ENCODE results near the gene TSPAN7.

The TSPAN7 gene

DNA sequence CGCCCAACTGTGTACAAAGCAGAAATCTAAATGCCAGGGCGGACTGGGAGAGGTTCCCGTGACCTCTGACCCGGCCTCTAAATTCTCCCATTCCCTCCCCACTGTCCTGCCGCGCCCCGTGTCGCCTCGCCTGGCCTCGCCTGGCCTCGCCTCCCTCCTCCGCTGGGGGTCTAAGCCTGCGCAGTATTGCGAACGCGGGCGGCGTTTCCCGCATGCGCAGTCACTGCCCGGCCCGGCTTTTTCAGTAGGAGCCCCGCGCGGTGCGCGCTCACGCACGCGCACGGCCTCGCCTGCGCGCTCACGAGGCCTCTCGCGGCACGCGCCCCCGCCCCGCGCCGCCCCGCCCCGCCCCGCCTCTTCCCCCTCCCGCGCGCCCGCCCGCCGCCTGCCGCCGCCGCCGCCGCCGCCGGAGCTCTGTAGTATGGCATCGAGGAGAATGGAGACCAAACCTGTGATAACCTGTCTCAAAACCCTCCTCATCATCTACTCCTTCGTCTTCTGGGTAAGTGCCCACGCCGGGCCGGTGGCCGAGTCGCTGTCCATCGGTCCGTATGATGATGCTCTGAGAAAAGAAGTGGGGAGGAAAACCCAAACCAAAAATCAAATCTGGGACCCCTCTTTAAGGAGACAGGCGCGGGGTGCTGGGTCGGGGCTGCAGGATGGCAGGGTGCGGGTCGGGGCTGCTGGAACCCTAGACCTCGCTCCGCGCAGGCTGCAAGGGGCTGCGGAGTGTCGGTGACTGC, at the start of gene TSPAN7:
TSS of gene TSPAN7 (plus strand) at position 417 of the 743 bp plus-strand sequence. CDS start at position 422, 5 bp downstream.
- DNase-seq: peak in 1 of 2 experiments; percentile 1

DNA sequence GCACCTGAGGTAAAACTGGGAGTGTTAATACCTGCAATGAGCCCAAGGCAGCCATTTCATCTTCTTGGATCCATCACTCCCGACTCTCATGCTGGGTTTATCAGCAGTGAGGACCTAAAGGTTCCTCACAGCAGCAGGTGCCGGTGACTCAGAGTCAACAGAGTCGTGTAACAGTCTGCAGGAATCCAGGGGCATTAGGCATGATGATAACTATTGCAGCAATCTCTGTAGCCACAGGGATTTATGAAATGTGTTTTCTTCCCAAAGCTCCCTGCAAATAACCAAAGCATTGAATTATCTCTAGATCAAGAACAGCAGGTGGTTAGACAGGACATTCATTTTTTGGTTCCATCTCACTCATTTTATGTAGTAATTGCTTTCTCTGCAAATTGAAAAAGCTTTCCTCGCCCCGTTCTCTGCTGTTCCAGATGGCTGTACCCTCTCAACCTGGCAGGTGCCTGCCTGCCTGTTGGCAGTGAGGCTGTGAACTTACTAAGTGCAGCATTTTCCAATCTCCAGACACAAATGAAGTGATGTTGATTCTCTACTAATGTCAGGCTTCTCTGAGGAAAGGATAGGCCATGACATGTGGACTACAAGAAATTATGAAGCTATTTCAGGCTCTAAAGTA, 48.1 kb upstream of the TSPAN7 start:
- no peak for DNase-seq

DNA sequence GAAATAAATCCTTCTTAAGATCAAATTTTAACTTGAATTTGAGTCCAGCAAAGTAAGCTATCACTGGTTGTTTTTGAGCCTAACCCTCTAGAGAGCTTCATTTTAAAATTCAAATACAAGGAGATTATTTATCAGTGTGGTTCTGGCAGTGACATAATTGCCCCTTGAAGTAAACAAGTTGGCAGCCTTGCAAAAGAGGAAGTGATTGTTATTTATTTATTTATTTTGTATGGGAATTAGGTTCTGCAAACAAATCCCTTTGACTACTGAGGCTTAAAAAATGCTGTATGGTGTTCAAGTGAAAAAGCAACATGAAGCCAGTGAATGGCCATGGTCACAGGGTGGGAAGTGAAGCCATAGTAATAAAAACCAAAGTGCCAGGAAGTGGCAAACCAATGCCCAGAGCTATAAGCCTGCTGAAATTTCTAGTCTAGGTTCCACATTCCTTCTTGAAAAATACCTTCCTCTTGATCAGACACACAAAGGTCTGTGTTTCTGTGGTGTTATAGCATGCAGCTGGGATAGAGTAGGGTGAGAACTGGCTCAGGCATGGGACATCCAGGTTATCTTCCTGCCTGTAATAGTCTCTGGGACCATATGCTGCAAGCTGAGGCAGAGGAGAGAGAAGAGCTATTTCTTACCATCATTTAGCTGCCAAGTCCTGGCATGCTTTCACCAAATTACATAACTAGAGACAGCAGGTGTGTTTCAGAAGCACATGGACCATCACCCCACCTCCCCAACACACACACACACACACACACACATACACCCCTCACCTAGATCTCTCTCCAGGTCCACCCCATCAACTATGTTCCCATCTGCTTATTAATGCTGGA, 47.1 kb upstream of the TSPAN7 start:
- no peak for DNase-seq

- no peak for DNase-seq
Measured at GRCh38 chrX:38515291-38515690, 46.1 kb upstream of the TSPAN7 start.

GRCh38 chrX:38516196-38516774, 45.1 kb upstream of the TSPAN7 start:
- DNase-seq: no peak

DNA sequence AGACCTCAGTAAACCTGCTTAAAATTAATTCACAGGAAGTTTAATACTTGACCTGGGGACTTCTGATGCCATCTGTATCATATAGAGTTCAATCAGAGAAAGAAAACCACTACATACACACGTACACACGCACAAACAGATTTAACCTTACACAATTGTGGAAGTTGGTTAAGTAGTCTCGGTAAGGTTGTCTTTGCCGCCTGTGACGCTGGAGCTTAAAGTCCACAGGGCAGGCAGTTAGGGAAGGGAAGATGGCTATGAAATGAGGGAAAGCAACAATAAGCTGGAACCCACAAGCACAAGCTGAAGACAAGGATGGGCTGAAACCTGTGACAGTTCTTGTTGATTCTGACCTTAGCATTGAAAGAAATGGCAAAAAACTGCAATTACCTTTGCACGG, 41.7 kb upstream of the TSPAN7 start:
- no peak for DNase-seq

- DNase-seq: no peak
Measured at GRCh38 chrX:38538134-38538533, 23.2 kb upstream of the TSPAN7 start.

DNA sequence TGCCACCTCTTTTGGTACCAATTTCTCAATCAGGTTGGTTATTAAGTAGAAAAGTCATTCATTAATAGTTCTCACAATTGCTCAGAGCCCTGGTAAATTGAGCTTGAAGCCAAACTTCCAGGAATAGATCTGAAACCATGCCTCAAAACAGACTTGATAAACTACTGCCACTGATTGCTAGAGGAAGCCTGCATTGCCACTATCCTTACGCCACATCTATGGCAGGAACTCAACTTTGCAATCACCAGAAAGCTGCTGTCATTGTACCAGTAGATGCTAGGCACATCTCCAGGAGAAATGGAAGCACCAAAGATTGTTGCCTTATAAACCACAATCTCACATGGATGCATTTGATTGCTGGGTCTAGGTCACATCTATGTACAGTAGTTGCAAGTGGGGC, 21.6 kb upstream of the TSPAN7 start:
- no peak for DNase-seq

DNA sequence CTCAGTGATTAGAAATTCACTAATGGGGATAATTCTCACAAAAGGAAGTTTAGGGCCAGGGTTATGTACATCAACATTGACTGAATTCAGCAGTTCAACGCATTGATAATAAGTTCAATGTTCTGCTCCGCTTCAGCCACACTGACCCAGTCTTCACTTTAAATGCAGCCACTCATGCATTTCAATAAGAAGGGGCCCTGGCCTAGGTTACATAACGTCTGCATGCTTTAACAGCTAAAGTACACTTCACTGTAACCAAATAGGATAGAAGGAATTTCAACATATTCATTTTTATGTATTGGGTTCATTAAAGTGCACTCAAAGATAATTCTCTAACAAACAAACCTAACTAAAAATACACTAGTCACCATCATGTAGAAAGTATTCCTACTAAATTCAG, 12.8 kb upstream of the TSPAN7 start:
- DNase-seq: no peak

DNA sequence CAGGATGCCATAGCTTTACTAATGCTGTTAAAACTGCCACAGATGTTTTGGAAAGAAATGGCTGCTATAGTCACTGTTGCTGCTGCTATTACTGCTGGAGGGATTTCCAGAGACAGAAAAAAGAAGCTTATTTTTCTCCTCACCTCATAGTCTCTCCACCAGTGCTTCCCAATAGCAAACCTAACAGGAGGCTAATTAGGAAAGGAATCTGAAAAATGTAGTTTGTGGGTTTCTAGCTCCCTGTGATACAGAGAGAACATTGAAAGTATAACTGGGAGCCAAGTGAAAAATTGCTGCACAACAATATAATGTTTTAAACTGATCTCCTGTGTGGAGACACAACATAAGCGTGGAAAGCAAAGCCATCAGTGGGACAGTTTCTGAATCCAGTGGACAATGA, 8.6 kb upstream of the TSPAN7 start:
- no peak for DNase-seq

- no peak for DNase-seq
Measured at GRCh38 chrX:38558686-38559085, 2.7 kb upstream of the TSPAN7 start.

GRCh38 chrX:38560776-38561125, 591 bp upstream of the TSPAN7 start:
- no peak for DNase-seq

- no peak for DNase-seq
Measured at GRCh38 chrX:38561951-38562719, 793 bp downstream of the TSPAN7 start.

DNA sequence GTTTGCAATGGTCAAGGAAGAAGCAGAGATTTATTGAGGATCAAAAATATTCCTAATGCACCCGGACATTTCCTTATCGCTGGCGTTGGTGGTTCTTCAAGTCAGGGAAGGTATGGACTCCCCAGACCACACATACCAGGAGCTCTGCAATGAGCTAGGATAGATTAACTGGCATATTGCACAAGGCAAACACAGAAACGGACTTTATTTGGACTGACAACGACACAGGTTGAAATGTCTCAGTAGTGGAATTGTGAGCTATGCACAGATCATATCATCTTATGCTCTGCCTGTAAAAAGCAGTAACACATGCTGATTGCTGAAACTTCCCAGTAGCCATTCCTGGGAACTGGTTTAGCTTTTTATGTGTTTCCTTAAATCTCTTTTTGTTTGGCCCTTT, 1.7 kb downstream of the TSPAN7 start:
- no peak for DNase-seq

GRCh38 chrX:38570396-38570795, 9.1 kb downstream of the TSPAN7 start:
- DNase-seq: no peak

- no peak for DNase-seq
Measured at GRCh38 chrX:38571058-38571457, 9.7 kb downstream of the TSPAN7 start.

DNA sequence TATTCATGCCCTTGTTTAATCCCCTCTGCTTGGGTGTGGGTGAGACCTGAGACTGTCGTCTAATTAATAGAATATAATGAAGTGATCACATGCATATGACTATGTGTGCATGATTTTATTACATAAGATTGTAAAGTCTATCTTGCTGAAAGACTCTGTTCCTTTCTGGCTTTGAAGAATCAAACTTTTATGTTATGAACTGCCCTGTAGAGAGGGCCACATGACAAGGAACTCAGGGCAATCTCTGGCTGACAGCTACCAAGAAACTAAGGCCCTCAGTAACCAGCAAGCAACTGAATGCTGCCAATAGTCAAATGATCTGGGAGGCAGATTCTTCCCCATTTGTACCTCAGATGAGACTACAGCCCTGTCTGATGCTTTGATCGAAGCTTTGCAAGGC, 13.5 kb downstream of the TSPAN7 start:
- no peak for DNase-seq

GRCh38 chrX:38575888-38576287, 14.5 kb downstream of the TSPAN7 start:
- DNase-seq: no peak

- no peak for DNase-seq
Measured at GRCh38 chrX:38577738-38578137, 16.4 kb downstream of the TSPAN7 start.

GRCh38 chrX:38578167-38578566, 16.8 kb downstream of the TSPAN7 start:
- DNase-seq: no peak

GRCh38 chrX:38583181-38583580, 21.8 kb downstream of the TSPAN7 start:
- DNase-seq: no peak

DNA sequence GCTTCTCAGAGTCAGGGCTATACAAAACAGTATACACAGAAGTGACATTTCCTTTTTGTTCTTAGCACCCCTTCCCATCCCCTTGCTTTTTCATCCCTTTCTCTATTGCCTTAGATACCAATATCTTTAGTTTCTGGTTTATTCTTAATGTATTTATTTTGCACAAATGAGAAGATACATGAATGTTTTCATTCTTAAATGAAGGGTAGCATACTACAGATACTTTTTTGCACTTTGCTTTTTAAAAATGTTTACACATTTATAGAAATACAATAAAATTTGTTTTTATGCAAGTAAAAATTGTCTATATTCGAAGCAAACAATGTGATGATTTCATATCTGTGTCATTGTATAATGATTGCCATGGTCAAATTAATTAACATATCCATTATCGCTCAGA, 33.1 kb downstream of the TSPAN7 start:
- DNase-seq: no peak

- DNase-seq: no peak
Measured at GRCh38 chrX:38595801-38596200, 34.5 kb downstream of the TSPAN7 start.
